Mesodermal cell (in vitro differentiated cells): ENCODE results near the gene CHMP5.

Source experiments
- H3K27ac ChIP-seq: 2 replicates; pipeline ENCODE4 v1.7.0; 2013; ENCODE audit warnings: mild to moderate bottlenecking, low read depth, low read length, moderate library complexity; ENCODE audit not compliant: severe bottlenecking
- H3K36me3 ChIP-seq: 2 replicates; pipeline ENCODE4 v1.7.1; 2013; ENCODE audit warnings: mild to moderate bottlenecking, low read length, moderate library complexity; ENCODE audit not compliant: control insufficient read depth, insufficient read depth
- H3K4me1 ChIP-seq: one replicate; pipeline ENCODE4 v1.7.1; 2013; ENCODE audit warnings: mild to moderate bottlenecking, low read length; ENCODE audit not compliant: insufficient read depth, control insufficient read depth, poor library complexity, severe bottlenecking
- H3K4me3 ChIP-seq: 2 replicates; pipeline ENCODE4 v1.7.0; 2013; ENCODE audit warnings: low read length, control low read depth, mild to moderate bottlenecking; ENCODE audit not compliant: insufficient read depth, poor library complexity, severe bottlenecking; ENCODE audit errors: extremely low read depth
- H3K9me3 ChIP-seq: 2 replicates; pipeline ENCODE4 v1.7.1; 2013; ENCODE audit warnings: mild to moderate bottlenecking, low read length, moderate library complexity; ENCODE audit not compliant: control insufficient read depth
- WGBS, 2 experiments: methylation state at CpG; one replicate each; pipeline ENCODE4 v1.1.5; 2013; ENCODE audit warnings: missing lambda C conversion rate in 2 of 2; ENCODE audit not compliant: insufficient coverage in 2 of 2; 5-methylcytosine and 5-hydroxymethylcytosine counted together

CHMP5 gene

GRCh38 chr9:33260372-33260771 is 4.5 kb upstream of the CHMP5 start:
- no peaks in the 10 kb centered on the region for H3K4me1 ChIP-seq
- no peaks in the 10 kb centered on the region for H3K9me3 ChIP-seq
- H3K36me3 ChIP-seq, result peaks cover 70% of the 10 kb centered on the region
- H3K27ac ChIP-seq, result no peak overlapping the region
- no peak overlapping the region for H3K4me3 ChIP-seq
- WGBS, 2 experiments, result no CpG with 5 or more reads among the region's 1 CpG

GRCh38 chr9:33263131-33264002 is 1.5 kb upstream of the CHMP5 start:
- peak overlapping the region; percentile 90 for H3K4me3 ChIP-seq
- peaks cover 66% of the 10 kb centered on the region for H3K36me3 ChIP-seq
- H3K9me3 ChIP-seq, result no peaks in the 10 kb centered on the region
- no peaks in the 10 kb centered on the region for H3K4me1 ChIP-seq
- H3K27ac ChIP-seq, result no peak overlapping the region
- 6 to 10% methylated on average over 18 to 22 of the region's 25 CpGs for WGBS, 2 experiments

GRCh38 chr9:33264003-33264472 is 811 bp upstream of the CHMP5 start:
- H3K4me1 ChIP-seq, result no peaks in the 10 kb centered on the region
- H3K36me3 ChIP-seq, result peaks cover 63% of the 10 kb centered on the region
- peak overlapping the region; percentile 90 for H3K4me3 ChIP-seq
- H3K9me3 ChIP-seq, result no peaks in the 10 kb centered on the region
- WGBS, 2 experiments, result 0% methylated on average over 36 to 37 of the region's 37 CpGs
- H3K27ac ChIP-seq, result peak overlapping the region; percentile 16

- H3K4me1 ChIP-seq, result no peaks in the 10 kb centered on the region
- H3K4me3 ChIP-seq, result peak overlapping the region; percentile 90
- H3K9me3 ChIP-seq, result no peaks in the 10 kb centered on the region
- WGBS, 2 experiments, result 8 to 13% methylated on average over 9 to 11 of the region's 13 CpGs
- no peak overlapping the region for H3K27ac ChIP-seq
- H3K36me3 ChIP-seq, result peaks cover 62% of the 10 kb centered on the region
Measured at GRCh38 chr9:33265211-33265865, 489 bp downstream of the CHMP5 start.

GRCh38 chr9:33267151-33267767 is 2.4 kb downstream of the CHMP5 start:
- no peaks in the 10 kb centered on the region for H3K4me1 ChIP-seq
- H3K27ac ChIP-seq, result no peak overlapping the region
- H3K4me3 ChIP-seq, result no peak overlapping the region
- H3K36me3 ChIP-seq, result peaks cover 62% of the 10 kb centered on the region
- H3K9me3 ChIP-seq, result no peaks in the 10 kb centered on the region

GRCh38 chr9:33270146-33270545 is 5.3 kb downstream of the CHMP5 start:
- H3K27ac ChIP-seq, result no peak overlapping the region
- no peaks in the 10 kb centered on the region for H3K4me1 ChIP-seq
- peaks cover 82% of the 10 kb centered on the region for H3K36me3 ChIP-seq
- H3K4me3 ChIP-seq, result no peak overlapping the region
- no peaks in the 10 kb centered on the region for H3K9me3 ChIP-seq
- whole genome bisulfite sequencing, 2 experiments, result 100% methylated on average over 2 of the region's 3 CpGs; no CpG with 5 or more reads in 1 of the 2 experiments

GRCh38 chr9:33272061-33272460 is 7.2 kb downstream of the CHMP5 start:
- H3K27ac ChIP-seq, result no peak overlapping the region
- 100% methylated on average over 1 of the region's 1 CpG; no CpG with 5 or more reads in 1 of the 2 experiments for WGBS, 2 experiments
- H3K36me3 ChIP-seq, result peaks cover 90% of the 10 kb centered on the region
- H3K9me3 ChIP-seq, result no peaks in the 10 kb centered on the region
- H3K4me1 ChIP-seq, result no peaks in the 10 kb centered on the region
- no peak overlapping the region for H3K4me3 ChIP-seq

- WGBS, 2 experiments, result 100% methylated on average over 1 of the region's 3 CpGs; no CpG with 5 or more reads in 1 of the 2 experiments
- no peaks in the 10 kb centered on the region for H3K9me3 ChIP-seq
- peaks cover 89% of the 10 kb centered on the region for H3K36me3 ChIP-seq
- H3K27ac ChIP-seq, result no peak overlapping the region
- H3K4me3 ChIP-seq, result no peak overlapping the region
- H3K4me1 ChIP-seq, result no peaks in the 10 kb centered on the region
Measured at GRCh38 chr9:33273266-33273971, 8.6 kb downstream of the CHMP5 start.

- Histone ChIP-seq H3K4me1 (no peaks in the 10 kb centered on the region), H3K36me3 (peaks cover 93% of the 10 kb centered on the region), H3K27ac (no peak overlapping the region), H3K9me3 (no peaks in the 10 kb centered on the region), H3K4me3 (no peak overlapping the region)
- 100% methylated on average over 1 of the region's 2 CpGs for WGBS, 2 experiments
Measured at GRCh38 chr9:33273972-33274328, 9.1 kb downstream of the CHMP5 start.

GRCh38 chr9:33277484-33277883 is 12.6 kb downstream of the CHMP5 start:
- Histone ChIP-seq H3K4me1 (no peaks in the 10 kb centered on the region), H3K27ac (no peak overlapping the region), H3K4me3 (no peak overlapping the region), H3K36me3 (peaks cover 90% of the 10 kb centered on the region), H3K9me3 (no peaks in the 10 kb centered on the region)
- WGBS, 2 experiments, result 95 to 98% methylated on average over 4 of the region's 4 CpGs
